HG03139 (cell line): Measurements from ENCODE around the gene CYP2D6.
"Not testable (repeated sequence)": the region's sequence is repeated elsewhere in the genome, so short reads cannot be mapped to it uniquely, and the experiment has no call there.

Source experiments
- ATAC-seq: cut with Tn5 transposase; IDR thresholded peaks from one replicate; pipeline ENCODE4 v1.9.1; 2021; ENCODE audit not compliant: unreplicated experiment

CYP2D6 gene

GRCh38 chr22:42135688-42136087, 5.1 kb upstream of the CYP2D6 start:
- not testable (repeated sequence) for ATAC-seq

GRCh38 chr22:42134100-42135020, 3.8 kb upstream of the CYP2D6 start:
- no peak for ATAC-seq

- no peak for ATAC-seq
Measured at GRCh38 chr22:42132457-42132856, 1.8 kb upstream of the CYP2D6 start.

GRCh38 chr22:42131562-42131961, 952 bp upstream of the CYP2D6 start:
- ATAC-seq, result no peak

GRCh38 chr22:42130182-42130581, 428 bp downstream of the CYP2D6 start:
- not testable (repeated sequence) for ATAC-seq

- ATAC-seq, result not testable (repeated sequence)
Measured at GRCh38 chr22:42128776-42129694, 1.6 kb downstream of the CYP2D6 start.

- ATAC-seq, result not testable (repeated sequence)
Measured at GRCh38 chr22:42128007-42128406, 2.6 kb downstream of the CYP2D6 start.

- no peak for ATAC-seq
Measured at GRCh38 chr22:42127606-42128005, 3.0 kb downstream of the CYP2D6 start.

GRCh38 chr22:42123529-42123928, 7.1 kb downstream of the CYP2D6 start:
- ATAC-seq, result not testable (repeated sequence)

- not testable (repeated sequence) for ATAC-seq
Measured at GRCh38 chr22:42120231-42121021, 10.2 kb downstream of the CYP2D6 start.

GRCh38 chr22:42116848-42117424, 13.7 kb downstream of the CYP2D6 start:
- ATAC-seq, result no peak

- ATAC-seq, result not testable (repeated sequence)
Measured at GRCh38 chr22:42115420-42115830, 15.2 kb downstream of the CYP2D6 start.

- no peak for ATAC-seq
Measured at GRCh38 chr22:42114721-42115120, 15.9 kb downstream of the CYP2D6 start.

- not testable (repeated sequence) for ATAC-seq
Measured at GRCh38 chr22:42112793-42113192, 17.8 kb downstream of the CYP2D6 start.

- no peak for ATAC-seq
Measured at GRCh38 chr22:42111798-42112197, 18.8 kb downstream of the CYP2D6 start.

GRCh38 chr22:42108848-42109247, 21.8 kb downstream of the CYP2D6 start:
- no peak for ATAC-seq

GRCh38 chr22:42104332-42104860, 26.2 kb downstream of the CYP2D6 start:
- not testable (repeated sequence) for ATAC-seq

- ATAC-seq, result no peak
Measured at GRCh38 chr22:42101199-42101598, 29.4 kb downstream of the CYP2D6 start.

GRCh38 chr22:42091455-42091782, 39.2 kb downstream of the CYP2D6 start:
- ATAC-seq, result no peak
